Dendritic cell treated with granulocyte-macrophage colony-stimulating factor and Interleukin-4, amounts not matched to agents 40 ng/mL and 50 ng/mL, for 4 days (primary cell): Measurements from ENCODE around the gene KIAA1328.
"Not testable (repeated sequence)": the region's sequence is repeated elsewhere in the genome, so short reads cannot be mapped to it uniquely, and the experiment has no call there.

Experiments
- H3K27ac Mint-ChIP-seq: one replicate; pipeline ENCODE4 v1.8.0; 2022; ENCODE audit warnings: mild to moderate bottlenecking, mixed read lengths
- H3K27me3 Mint-ChIP-seq: one replicate; pipeline ENCODE4 v1.8.0; 2022; ENCODE audit warnings: mild to moderate bottlenecking, mixed read lengths
- H3K36me3 Mint-ChIP-seq: one replicate; pipeline ENCODE4 v1.8.0; 2022; ENCODE audit warnings: low read depth, mixed read lengths
- H3K4me1 Mint-ChIP-seq: one replicate; pipeline ENCODE4 v1.8.0; 2022; ENCODE audit warnings: low read depth, mixed read lengths
- H3K4me3 Mint-ChIP-seq: one replicate; pipeline ENCODE4 v1.8.0; 2022; ENCODE audit warnings: mild to moderate bottlenecking, moderate library complexity, mixed read lengths
- H3K9me3 Mint-ChIP-seq: one replicate; pipeline ENCODE4 v1.8.0; 2022; ENCODE audit warnings: mixed read lengths
- intact Hi-C: fragments of 100-400 bp; cut with micrococcal nuclease; formaldehyde crosslinking; loops from one replicate; pipeline ENCODE4 v1.15.0; 2022

Gene KIAA1328

GRCh38 chr18:36873826-36874225, 44.9 kb downstream of the KIAA1328 start:
- peaks cover 25% of the 10 kb centered on the region for H3K9me3 Mint-ChIP-seq
- H3K36me3 Mint-ChIP-seq, H3K27me3 Mint-ChIP-seq, H3K4me1 Mint-ChIP-seq, H3K27ac Mint-ChIP-seq, intact Hi-C loops, H3K4me3 Mint-ChIP-seq: not testable (repeated sequence)

DNA sequence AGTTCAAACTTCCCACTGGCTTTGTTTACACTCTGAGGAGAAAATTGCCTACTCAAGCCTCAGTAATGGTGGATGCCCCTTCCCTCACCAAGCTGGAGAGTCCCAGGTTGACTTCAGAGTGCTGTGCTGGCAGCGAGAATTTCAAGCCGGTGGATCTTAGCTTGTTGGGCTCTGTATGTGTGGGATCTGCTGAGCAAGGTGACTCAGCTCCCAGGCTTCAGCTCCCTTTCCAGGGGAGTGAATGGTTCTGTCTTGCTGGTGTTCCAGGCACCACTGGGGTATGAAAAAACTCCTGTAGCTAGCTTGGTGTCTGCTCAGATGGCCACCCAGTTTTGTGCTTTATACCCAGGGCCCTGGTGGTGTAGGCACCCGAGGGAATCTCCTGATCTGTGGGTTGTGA, 50.9 kb downstream of the KIAA1328 start:
- H3K9me3 Mint-ChIP-seq, result peaks cover 32% of the 10 kb centered on the region
- H3K27ac Mint-ChIP-seq, H3K4me1 Mint-ChIP-seq, H3K27me3 Mint-ChIP-seq, H3K4me3 Mint-ChIP-seq, intact Hi-C loops: not testable (repeated sequence)
- H3K36me3 Mint-ChIP-seq, result peaks cover 11% of the 10 kb centered on the region

- no peak overlapping the region for H3K27ac Mint-ChIP-seq
- H3K4me3 Mint-ChIP-seq, result no peak overlapping the region
- H3K9me3 Mint-ChIP-seq, result no peaks in the 10 kb centered on the region
- intact Hi-C loops, result no loop called here
- H3K36me3 Mint-ChIP-seq, result no peaks in the 10 kb centered on the region
- H3K4me1 Mint-ChIP-seq, result no peaks in the 10 kb centered on the region
- no peaks in the 10 kb centered on the region for H3K27me3 Mint-ChIP-seq
These were observed 57.1 kb downstream of the KIAA1328 start for GRCh38 chr18:36885981-36886380.

GRCh38 chr18:36887114-36887513, 58.2 kb downstream of the KIAA1328 start:
- H3K4me3 Mint-ChIP-seq, result no peak overlapping the region
- H3K27ac Mint-ChIP-seq, result no peak overlapping the region
- intact Hi-C loops, result no loop called here
- no peaks in the 10 kb centered on the region for H3K4me1 Mint-ChIP-seq
- H3K27me3 Mint-ChIP-seq, result no peaks in the 10 kb centered on the region
- no peaks in the 10 kb centered on the region for H3K36me3 Mint-ChIP-seq
- no peaks in the 10 kb centered on the region for H3K9me3 Mint-ChIP-seq

DNA sequence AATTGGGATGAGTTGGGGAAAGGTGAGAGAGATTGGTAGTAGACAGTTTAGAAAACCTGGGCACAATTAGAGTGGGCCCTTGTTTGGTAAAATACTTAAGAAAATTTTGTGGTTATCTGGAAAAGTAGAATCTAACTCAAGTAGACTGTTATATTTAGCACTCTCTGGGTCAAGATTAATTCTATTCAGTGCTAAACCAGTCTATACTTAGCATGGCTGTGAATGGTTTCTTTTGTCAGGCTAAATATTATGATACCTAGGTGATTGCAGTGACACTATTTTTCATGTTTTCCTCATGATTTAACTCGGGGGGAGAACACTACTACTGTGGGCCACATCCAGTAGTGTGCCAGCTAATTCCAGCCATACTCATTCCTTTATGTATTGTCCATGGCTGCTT, 58.9 kb downstream of the KIAA1328 start:
- Mint-ChIP-seq H3K4me3 (no peak overlapping the region), H3K4me1 (no peaks in the 10 kb centered on the region), H3K9me3 (no peaks in the 10 kb centered on the region), H3K36me3 (no peaks in the 10 kb centered on the region), H3K27me3 (no peaks in the 10 kb centered on the region), H3K27ac (no peak overlapping the region)
- intact Hi-C loops, result no loop called here

DNA sequence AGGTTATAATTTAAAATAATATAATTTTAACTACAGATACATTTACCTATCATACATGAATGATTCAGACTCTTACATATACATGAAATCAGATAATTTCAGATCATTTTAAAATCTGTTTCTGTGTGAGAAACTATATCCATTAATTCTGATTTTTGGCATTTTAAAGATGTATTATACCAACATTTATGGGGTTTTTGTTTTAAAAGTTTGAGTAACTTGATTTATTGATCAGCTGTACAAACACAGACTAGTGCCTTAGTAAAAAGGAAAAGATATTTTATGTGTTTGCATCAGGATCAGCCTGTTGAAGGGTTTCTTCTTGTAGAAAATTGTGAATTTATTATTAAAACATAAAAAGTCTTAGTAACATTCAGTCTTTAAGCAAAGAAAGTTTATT, 59.9 kb downstream of the KIAA1328 start:
- no peaks in the 10 kb centered on the region for H3K9me3 Mint-ChIP-seq
- H3K36me3 Mint-ChIP-seq, result no peaks in the 10 kb centered on the region
- H3K27ac Mint-ChIP-seq, result no peak overlapping the region
- H3K4me3 Mint-ChIP-seq, result no peak overlapping the region
- intact Hi-C loops, result no loop called here
- H3K4me1 Mint-ChIP-seq, result no peaks in the 10 kb centered on the region
- H3K27me3 Mint-ChIP-seq, result no peaks in the 10 kb centered on the region

- H3K4me1 Mint-ChIP-seq, result no peaks in the 10 kb centered on the region
- H3K36me3 Mint-ChIP-seq, result no peaks in the 10 kb centered on the region
- no peaks in the 10 kb centered on the region for H3K27me3 Mint-ChIP-seq
- intact Hi-C loops, result no loop called here
- H3K9me3 Mint-ChIP-seq, result no peaks in the 10 kb centered on the region
- H3K27ac Mint-ChIP-seq, result no peak overlapping the region
- no peak overlapping the region for H3K4me3 Mint-ChIP-seq
These were observed 60.4 kb downstream of the KIAA1328 start for GRCh38 chr18:36889321-36889720.

- Mint-ChIP-seq H3K9me3 (no peaks in the 10 kb centered on the region), H3K27me3 (no peaks in the 10 kb centered on the region), H3K4me1 (no peaks in the 10 kb centered on the region), H3K4me3 (no peak overlapping the region), H3K36me3 (no peaks in the 10 kb centered on the region), H3K27ac (no peak overlapping the region)
- intact Hi-C loops, result no loop called here
These were observed 60.8 kb downstream of the KIAA1328 start for GRCh38 chr18:36889742-36890141.

DNA sequence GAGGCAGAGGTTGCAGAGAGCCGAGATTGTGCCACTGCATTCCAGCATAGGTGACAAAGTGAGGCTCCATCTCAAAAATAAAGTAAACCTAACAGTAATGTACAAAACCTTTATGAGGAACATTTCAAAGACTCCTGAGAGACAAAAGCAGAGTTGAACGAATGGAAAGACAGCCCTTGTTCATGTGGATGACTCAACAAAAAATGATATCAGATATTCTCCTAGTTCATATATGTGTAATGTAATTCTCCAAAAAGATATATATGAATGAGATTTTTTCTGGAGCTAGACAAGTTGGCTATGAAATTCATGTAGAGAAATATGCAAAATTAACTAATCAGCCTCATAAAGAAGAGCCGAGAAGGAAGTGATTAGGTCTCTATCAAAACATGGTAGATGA, 61.7 kb downstream of the KIAA1328 start:
- Mint-ChIP-seq H3K27ac (no peak overlapping the region), H3K4me1 (no peaks in the 10 kb centered on the region), H3K36me3 (no peaks in the 10 kb centered on the region), H3K9me3 (no peaks in the 10 kb centered on the region), H3K4me3 (no peak overlapping the region), H3K27me3 (no peaks in the 10 kb centered on the region)
- intact Hi-C loops, result no loop called here

- Mint-ChIP-seq H3K27ac (no peak overlapping the region), H3K4me1 (no peaks in the 10 kb centered on the region)
These were observed 64.3 kb downstream of the KIAA1328 start for GRCh38 chr18:36893227-36893626.

DNA sequence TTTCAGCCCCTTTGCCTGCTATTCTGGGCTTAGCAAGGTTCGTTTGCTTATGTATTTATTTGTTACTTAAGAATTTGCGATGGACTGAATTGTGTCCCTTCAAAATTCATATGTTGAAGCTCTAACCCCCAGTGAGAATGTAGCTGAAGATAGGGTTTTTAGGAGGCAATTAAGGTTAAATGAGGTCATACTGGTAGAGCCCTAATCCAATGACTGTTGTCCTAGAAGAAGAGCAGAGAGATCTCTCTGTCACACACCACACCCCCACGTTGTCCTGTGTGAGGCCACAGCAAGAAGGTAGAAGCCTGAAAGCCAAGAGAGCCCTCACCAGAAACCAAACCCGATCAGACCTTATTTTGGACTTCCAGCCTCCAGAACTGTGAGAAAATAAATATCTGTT, 66.7 kb downstream of the KIAA1328 start:
- Mint-ChIP-seq H3K27ac (no peak overlapping the region), H3K4me1 (no peaks in the 10 kb centered on the region), H3K27me3 (no peaks in the 10 kb centered on the region), H3K9me3 (no peaks in the 10 kb centered on the region), H3K36me3 (no peaks in the 10 kb centered on the region), H3K4me3 (no peak overlapping the region)
- intact Hi-C loops, result no loop called here

More at GRCh38 chr18:36893227-36893626, 64.3 kb downstream of the KIAA1328 start:
- H3K9me3 Mint-ChIP-seq, result no peaks in the 10 kb centered on the region
- H3K4me3 Mint-ChIP-seq, result no peak overlapping the region
- no peaks in the 10 kb centered on the region for H3K36me3 Mint-ChIP-seq
- intact Hi-C loops, result no loop called here
- H3K27me3 Mint-ChIP-seq, result no peaks in the 10 kb centered on the region

GRCh38 chr18:36897253-36897652, 68.3 kb downstream of the KIAA1328 start:
- H3K27ac Mint-ChIP-seq, result no peak overlapping the region
- intact Hi-C loops, result no loop called here
- H3K9me3 Mint-ChIP-seq, result no peaks in the 10 kb centered on the region
- no peaks in the 10 kb centered on the region for H3K27me3 Mint-ChIP-seq
- H3K4me3 Mint-ChIP-seq, result no peak overlapping the region
- H3K36me3 Mint-ChIP-seq, result no peaks in the 10 kb centered on the region
- no peaks in the 10 kb centered on the region for H3K4me1 Mint-ChIP-seq

DNA sequence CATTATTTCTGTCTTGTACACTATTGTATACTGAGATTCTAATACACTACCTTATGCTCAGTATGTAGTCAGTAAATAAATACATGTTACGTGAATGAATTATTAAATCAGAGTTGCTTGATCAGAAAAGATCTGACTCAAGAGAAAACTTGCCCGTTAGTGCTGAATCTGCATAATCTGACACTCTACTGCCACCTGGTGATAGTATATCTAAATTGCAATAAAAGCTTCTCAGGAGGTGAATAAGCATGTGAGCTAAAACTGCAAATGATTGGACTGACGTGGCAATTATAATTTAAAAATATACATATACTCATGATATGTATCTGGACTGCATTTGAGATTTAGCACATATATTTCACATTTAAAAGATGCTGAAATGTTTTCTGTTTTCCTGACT, 70.4 kb downstream of the KIAA1328 start:
- H3K27me3 Mint-ChIP-seq, result no peaks in the 10 kb centered on the region
- H3K36me3 Mint-ChIP-seq, result no peaks in the 10 kb centered on the region
- no peak overlapping the region for H3K4me3 Mint-ChIP-seq
- no peaks in the 10 kb centered on the region for H3K9me3 Mint-ChIP-seq
- no peaks in the 10 kb centered on the region for H3K4me1 Mint-ChIP-seq
- H3K27ac Mint-ChIP-seq, result no peak overlapping the region
- intact Hi-C loops, result no loop called here

DNA sequence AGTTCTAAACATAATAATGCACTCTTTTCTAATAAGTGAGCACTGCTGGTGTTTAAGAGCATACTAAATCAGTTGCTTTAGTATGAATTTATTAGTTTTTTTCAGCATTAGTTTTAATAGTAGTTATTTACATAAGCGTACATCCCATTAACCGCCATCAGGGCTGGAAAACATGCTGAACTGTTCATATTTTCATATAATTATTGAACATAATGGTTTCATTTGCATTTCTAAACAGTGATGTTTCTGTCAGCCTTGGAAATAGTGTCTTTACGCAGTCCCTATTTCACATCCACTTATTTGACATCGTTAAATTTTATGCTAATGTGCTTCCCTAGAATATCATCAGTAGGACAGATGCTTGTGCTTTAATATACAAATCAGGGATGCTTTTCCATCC, 71.5 kb downstream of the KIAA1328 start:
- Mint-ChIP-seq H3K27me3 (no peaks in the 10 kb centered on the region), H3K27ac (no peak overlapping the region), H3K4me3 (no peak overlapping the region), H3K4me1 (no peaks in the 10 kb centered on the region), H3K36me3 (no peaks in the 10 kb centered on the region), H3K9me3 (no peaks in the 10 kb centered on the region)
- intact Hi-C loops, result no loop called here

- Mint-ChIP-seq H3K36me3 (no peaks in the 10 kb centered on the region), H3K4me1 (no peaks in the 10 kb centered on the region), H3K27ac (no peak overlapping the region), H3K27me3 (no peaks in the 10 kb centered on the region), H3K9me3 (no peaks in the 10 kb centered on the region), H3K4me3 (no peak overlapping the region)
- intact Hi-C loops, result no loop called here
These were observed 72.4 kb downstream of the KIAA1328 start for GRCh38 chr18:36901277-36901701.
